ENCODE data around the gene KCNK17.

- TF ChIP-seq, protein P1, sequence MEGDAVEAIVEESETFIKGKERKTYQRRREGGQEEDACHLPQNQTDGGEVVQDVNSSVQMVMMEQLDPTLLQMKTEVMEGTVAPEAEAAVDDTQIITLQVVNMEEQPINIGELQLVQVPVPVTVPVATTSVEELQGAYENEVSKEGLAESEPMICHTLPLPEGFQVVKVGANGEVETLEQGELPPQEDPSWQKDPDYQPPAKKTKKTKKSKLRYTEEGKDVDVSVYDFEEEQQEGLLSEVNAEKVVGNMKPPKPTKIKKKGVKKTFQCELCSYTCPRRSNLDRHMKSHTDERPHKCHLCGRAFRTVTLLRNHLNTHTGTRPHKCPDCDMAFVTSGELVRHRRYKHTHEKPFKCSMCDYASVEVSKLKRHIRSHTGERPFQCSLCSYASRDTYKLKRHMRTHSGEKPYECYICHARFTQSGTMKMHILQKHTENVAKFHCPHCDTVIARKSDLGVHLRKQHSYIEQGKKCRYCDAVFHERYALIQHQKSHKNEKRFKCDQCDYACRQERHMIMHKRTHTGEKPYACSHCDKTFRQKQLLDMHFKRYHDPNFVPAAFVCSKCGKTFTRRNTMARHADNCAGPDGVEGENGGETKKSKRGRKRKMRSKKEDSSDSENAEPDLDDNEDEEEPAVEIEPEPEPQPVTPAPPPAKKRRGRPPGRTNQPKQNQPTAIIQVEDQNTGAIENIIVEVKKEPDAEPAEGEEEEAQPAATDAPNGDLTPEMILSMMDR (conservative IDR thresholded peaks at IDR 0.05; ENCODE audit: low read length): no peak
- TF ChIP-seq EZH2phosphoT487 (IDR thresholded peaks at IDR 0.05; ENCODE audit: borderline replicate concordance, low read depth, low read length): no peak
These were observed 16.3 kb upstream of the KCNK17 start for GRCh38 chr6:39330476-39330875.
